Upper lobe of left lung (tissue), 6 donors: ENCODE measurements around the gene KDM2B. TPM values are rescaled to one million over a fixed set of nuclear protein-coding genes. Genes with fewer than 3 reads are reported as not detected.

Source experiments
- ATAC-seq, 2 donors: fragments of 200-7000 bp; cut with Tn5 transposase; one replicate each; pipeline ENCODE4 v1.9.1; 2022; ENCODE audit warnings: mild to moderate bottlenecking in 2 of 2, moderate library complexity in 2 of 2; ENCODE audit not compliant: low FRiP score in 2 of 2
- DNase-seq, 2 donors: peaks; one replicate each; pipeline ENCODE4 v3.0.0-alpha.2; 2019 to 2020
- H3K27ac ChIP-seq, 4 donors: fragments of 200-600 bp; sonication (generic); one replicate each; pipeline ENCODE4 v1.5.1; 2016 to 2019
- H3K27me3 ChIP-seq, 4 donors: fragments of 200-600 bp; sonication (generic); one replicate each; pipeline ENCODE4 v1.5.1; 2017 to 2019
- H3K36me3 ChIP-seq, 4 donors: fragments of 200-600 bp; sonication (generic); one replicate each; pipeline ENCODE4 v1.5.1; 2016 to 2019
- H3K4me1 ChIP-seq, 4 donors: fragments of 200-600 bp; sonication (generic); one replicate each; pipeline ENCODE4 v1.5.1; 2018 to 2019
- H3K4me3 ChIP-seq, 4 donors: fragments of 200-600 bp; sonication (generic); one replicate each; pipeline ENCODE4 v1.5.1; 2017 to 2019; ENCODE audit warnings: mild to moderate bottlenecking in 2 of 4, moderate library complexity in 1 of 4
- H3K9me3 ChIP-seq, 4 donors: fragments of 200-600 bp; sonication (generic); one replicate each; pipeline ENCODE4 v1.5.1; 2018 to 2019
- CTCF ChIP-seq, 6 experiments: fragments of 450-650 bp in 4 of 6; fragments of 200-600 bp in 2 of 6; sonication (generic) in 2 of 6; IDR thresholded peaks; one replicate each; pipeline ENCODE4 v1.5.1; 2016 to 2019; ENCODE audit warnings: antibody characterized with exemption in 6 of 6
- EP300 ChIP-seq, 4 donors: sonication (generic); formaldehyde crosslinking; IDR thresholded peaks; one replicate each; pipeline ENCODE4 v1.5.1; 2017; ENCODE audit warnings: antibody characterized with exemption in 4 of 4, control low read depth in 2 of 4
- POLR2A ChIP-seq, 4 donors: fragments of 450-650 bp; IDR thresholded peaks; one replicate each; pipeline ENCODE4 v1.5.1; 2016 to 2017; ENCODE audit warnings: antibody characterized with exemption in 4 of 4, mild to moderate bottlenecking in 2 of 4
- POLR2AphosphoS5 ChIP-seq, 2 donors: sonication (generic); formaldehyde crosslinking; IDR thresholded peaks; one replicate each; pipeline ENCODE4 v1.5.1; 2017; ENCODE audit warnings: antibody characterized with exemption in 2 of 2
- WGBS, 2 donors: methylation state at CpG; one replicate each; pipeline ENCODE4 v1.1.5; 2017 to 2018; 5-methylcytosine and 5-hydroxymethylcytosine counted together
- total RNA-seq, 6 donors: library from RNA; depleted of rRNA in 4 of 6; stranded (reverse); fragments of >200 nt in 4 of 6; gene quantifications; one replicate each; pipeline versions ENCODE4 v1.1.0 to v1.2.1, GENCODE V29; 2016 to 2021
- donor health status: DM: no; HTN: no; CAD: no; lungs with moderate emphysema.
- donor health status: DM: no; HTN: yes; CAD: no; lungs with severe emphysema.

Gene KDM2B
- total RNA-seq, 6 donors from 2014 or later: 29.5 to 81.7 (median 34.2) TPM

GRCh38 chr12:121576851-121577391 is 3.9 kb downstream of the KDM2B start:
- Histone ChIP-seq H3K9me3 (no peaks in the 10 kb centered on the region), H3K27me3 (no peaks in the 10 kb centered on the region), H3K27ac (peak overlapping the region in 3 of 4 donors; percentile 26 to 51 (median 49)), H3K4me3 (no peak overlapping the region), H3K36me3 (peaks cover 0 to 14% (median 4%) of the 10 kb centered on the region in 4 donors), H3K4me1 (peaks cover 13 to 40% (median 36%) of the 10 kb centered on the region in 4 donors)
- DNase-seq (no peak), ATAC-seq (no peak)
- 58 to 59% methylated on average over 3 to 4 of the region's 4 CpGs for WGBS, 2 donors
- TF ChIP-seq EP300 (IDR thresholded peaks at IDR 0.05): no peak
- TF ChIP-seq POLR2AphosphoS5 (IDR thresholded peaks at IDR 0.05): no peak
- no peak for TF ChIP-seq POLR2A (IDR thresholded peaks at IDR 0.05)
- no peak for TF ChIP-seq CTCF (IDR thresholded peaks at IDR 0.05)

DNA sequence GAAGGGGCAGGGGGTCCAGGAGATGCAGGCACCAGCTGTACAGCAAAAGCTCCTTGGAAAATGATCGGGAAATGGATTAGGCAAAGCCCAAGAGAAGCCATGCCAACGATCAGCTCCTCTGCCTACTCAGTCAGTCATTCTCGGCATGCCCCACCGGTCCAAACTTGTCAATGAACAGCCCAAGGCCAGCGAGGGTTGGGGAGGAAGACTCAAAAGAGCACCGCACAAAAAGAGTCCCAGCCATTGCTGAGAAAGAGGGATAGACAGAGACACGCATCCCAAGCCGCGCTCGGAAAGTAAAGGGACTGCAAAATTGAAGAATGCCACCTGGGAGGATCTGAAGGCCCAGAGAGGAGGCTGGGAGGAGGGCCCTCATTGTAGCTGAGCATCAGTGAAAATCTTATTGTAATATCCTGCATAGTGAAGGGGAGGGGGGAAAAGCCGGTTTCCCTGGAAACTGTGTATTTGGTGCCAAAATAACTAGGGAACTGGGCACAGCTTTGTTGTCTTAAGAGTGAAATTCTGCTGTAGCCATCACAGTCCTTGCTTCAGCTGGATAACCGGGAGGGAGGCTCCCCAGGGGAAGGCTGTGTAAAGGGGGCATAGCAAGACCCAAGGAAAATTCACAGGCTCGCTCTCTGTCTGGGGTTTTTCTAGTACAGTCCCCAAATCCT is 4.7 kb downstream of the KDM2B start:
- no peaks in the 10 kb centered on the region for H3K9me3 ChIP-seq
- ATAC-seq: no peak
- TF ChIP-seq CTCF (IDR thresholded peaks at IDR 0.05) (no peak), POLR2A (IDR thresholded peaks at IDR 0.05) (no peak), POLR2AphosphoS5 (IDR thresholded peaks at IDR 0.05) (no peak), EP300 (IDR thresholded peaks at IDR 0.05) (no peak)
- no peak overlapping the region for H3K4me3 ChIP-seq
- no peak for DNase-seq
- H3K36me3 ChIP-seq: peaks cover 0 to 14% (median 4%) of the 10 kb centered on the region in 4 donors
- peaks cover 8 to 32% (median 27%) of the 10 kb centered on the region in 4 donors for H3K4me1 ChIP-seq
- 89 to 90% methylated on average over 13 of the region's 13 CpGs for WGBS, 2 donors
- peak overlapping the region in 1 of 4 donors; percentile 49 for H3K27ac ChIP-seq
- no peaks in the 10 kb centered on the region for H3K27me3 ChIP-seq

- Histone ChIP-seq H3K27ac (no peak overlapping the region), H3K9me3 (no peaks in the 10 kb centered on the region), H3K36me3 (peaks cover 0 to 14% (median 4%) of the 10 kb centered on the region in 4 donors), H3K4me1 (peaks cover 6 to 25% (median 21%) of the 10 kb centered on the region in 4 donors), H3K27me3 (no peaks in the 10 kb centered on the region), H3K4me3 (no peak overlapping the region)
- DNase-seq: no peak
- no peak for TF ChIP-seq EP300 (IDR thresholded peaks at IDR 0.05)
- no peak for TF ChIP-seq POLR2AphosphoS5 (IDR thresholded peaks at IDR 0.05)
- WGBS, 2 donors: 40 to 81% methylated on average over 1 of the region's 1 CpG
- no peak for ATAC-seq
These were observed 5.8 kb downstream of the KDM2B start for GRCh38 chr12:121575051-121575450.

DNA sequence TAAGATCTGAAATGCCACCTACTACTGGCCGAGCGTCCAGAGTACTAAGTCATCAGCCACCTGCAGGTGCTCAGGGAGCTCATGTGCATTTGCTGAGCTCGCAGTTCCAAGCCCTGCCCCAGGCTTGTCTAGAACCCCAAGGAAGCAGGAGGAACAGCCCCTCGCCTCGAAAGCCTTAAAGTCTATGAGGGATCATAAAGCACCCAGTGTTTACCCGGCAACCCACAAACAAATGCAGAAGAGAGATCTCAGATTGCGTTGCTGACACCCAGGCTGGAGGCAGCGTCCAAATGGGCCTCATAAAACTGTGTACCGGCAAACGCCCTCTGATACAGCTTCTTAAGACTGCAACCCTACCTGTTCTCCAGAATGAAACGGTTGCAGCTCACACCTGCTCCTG is 6.8 kb downstream of the KDM2B start:
- WGBS, 2 donors: 95 to 96% methylated on average over 4 to 11 of the region's 11 CpGs
- H3K9me3 ChIP-seq: no peaks in the 10 kb centered on the region
- H3K4me3 ChIP-seq: no peak overlapping the region
- H3K27me3 ChIP-seq: no peaks in the 10 kb centered on the region
- DNase-seq (no peak), ATAC-seq (no peak)
- peaks cover 0 to 14% (median 4%) of the 10 kb centered on the region in 4 donors for H3K36me3 ChIP-seq
- peaks cover 6 to 34% (median 27%) of the 10 kb centered on the region in 4 donors for H3K4me1 ChIP-seq
- H3K27ac ChIP-seq: no peak overlapping the region
- TF ChIP-seq POLR2AphosphoS5 (IDR thresholded peaks at IDR 0.05): no peak

GRCh38 chr12:121571920-121572319 is 8.9 kb downstream of the KDM2B start:
- 85 to 96% methylated on average over 9 of the region's 9 CpGs for WGBS, 2 donors
- no peak for DNase-seq
- Histone ChIP-seq H3K36me3 (peaks cover 0 to 14% (median 4%) of the 10 kb centered on the region in 4 donors), H3K9me3 (no peaks in the 10 kb centered on the region), H3K4me3 (no peak overlapping the region), H3K4me1 (peaks cover 0 to 17% (median 8%) of the 10 kb centered on the region in 4 donors), H3K27me3 (no peaks in the 10 kb centered on the region), H3K27ac (no peak overlapping the region)
- TF ChIP-seq POLR2A (IDR thresholded peaks at IDR 0.05) (no peak), POLR2AphosphoS5 (IDR thresholded peaks at IDR 0.05) (no peak)
- ATAC-seq: no peak

DNA sequence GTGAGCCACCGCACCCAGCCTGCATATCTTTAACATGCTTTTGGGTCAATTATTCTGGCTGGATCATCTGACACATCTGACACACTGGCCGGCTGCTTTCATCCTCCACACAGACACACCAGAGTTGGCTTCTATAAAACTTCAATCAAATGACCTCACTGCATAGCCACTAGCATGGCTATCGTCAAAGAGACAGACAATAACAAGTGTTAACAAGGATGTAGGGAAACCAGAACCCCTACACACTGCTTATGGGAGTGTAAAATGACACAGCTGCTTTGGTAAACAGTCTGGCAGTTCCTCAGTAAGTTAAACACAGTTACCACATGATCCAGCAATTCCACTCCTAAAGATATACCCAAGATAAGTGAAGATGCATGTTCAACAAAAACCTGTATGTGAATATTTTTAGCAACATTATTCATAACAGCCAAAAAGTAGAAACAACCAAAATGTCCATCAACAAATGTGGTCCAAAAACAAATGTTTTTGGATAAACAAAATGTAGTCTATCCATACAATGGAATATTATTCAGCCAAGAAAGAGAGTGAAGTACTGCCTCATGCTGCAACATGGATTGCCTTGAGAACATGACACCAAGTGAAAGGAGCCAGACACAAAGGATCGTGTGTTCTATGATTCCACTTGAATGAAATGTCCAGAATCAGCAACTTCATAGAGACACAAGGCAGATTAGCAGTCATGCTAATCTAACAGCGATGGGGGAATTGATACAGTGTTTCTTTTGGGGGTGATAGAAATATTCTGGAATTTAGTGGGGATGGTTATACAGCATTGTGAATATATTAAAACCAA is 10.1 kb downstream of the KDM2B start:
- Histone ChIP-seq H3K27ac (no peak overlapping the region), H3K4me1 (peaks cover 0 to 14% (median 8%) of the 10 kb centered on the region in 4 donors), H3K4me3 (no peak overlapping the region), H3K27me3 (no peaks in the 10 kb centered on the region), H3K36me3 (peaks cover 0 to 14% (median 4%) of the 10 kb centered on the region in 4 donors), H3K9me3 (no peaks in the 10 kb centered on the region)
- TF ChIP-seq POLR2AphosphoS5 (IDR thresholded peaks at IDR 0.05) (no peak), EP300 (IDR thresholded peaks at IDR 0.05) (no peak), POLR2A (IDR thresholded peaks at IDR 0.05) (no peak), CTCF (IDR thresholded peaks at IDR 0.05) (no peak)
- 93 to 96% methylated on average over 5 of the region's 5 CpGs for WGBS, 2 donors
- DNase-seq: no peak
- no peak for ATAC-seq
